Pancreas (tissue), 10 donors: Measurements from ENCODE around the gene RAD51B. TPM values are rescaled to one million over a fixed set of nuclear protein-coding genes. Genes with fewer than 3 reads are reported as not detected.
"Not testable (repeated sequence)": the region's sequence is repeated elsewhere in the genome, so short reads cannot be mapped to it uniquely, and the experiment has no call there.

Experiments
- ATAC-seq, 4 donors: fragments of 200-7000 bp; cut with Tn5 transposase; one replicate each; pipeline versions ENCODE4 v1.8.0 to v1.9.1; 2020; ENCODE audit warnings: mild to moderate bottlenecking in 4 of 4, moderate library complexity in 4 of 4
- DNase-seq, 6 donors: peaks; one replicate each; pipeline ENCODE4 v3.0.0-alpha.2; 2020
- FAIRE-seq: peaks from 2 replicates; lab custom pipeline; 2012; peaks lifted over from hg19 to GRCh38; lab: Jason Lieb, UNC
- H3K27ac ChIP-seq, 4 donors: fragments of 200-600 bp; sonication (generic); 1 replicate in 3 of 4; 2 replicates in 1 of 4; pipeline versions ENCODE4 v1.5.0 to v1.8.0; 2020
- H3K27me3 ChIP-seq, 4 donors: fragments of 200-600 bp; one replicate each; pipeline ENCODE4 v1.8.0; 2021
- H3K36me3 ChIP-seq, 3 donors: fragments of 200-600 bp; sonication (generic) in 1 of 3; one replicate each; pipeline versions ENCODE4 v1.5.0 to v1.8.0; 2020 to 2021
- H3K4me1 ChIP-seq, 3 donors: fragments of 200-600 bp; one replicate each; pipeline ENCODE4 v1.8.0; 2021
- H3K4me3 ChIP-seq, 4 donors: fragments of 200-600 bp; sonication (generic) in 2 of 4; one replicate each; pipeline versions ENCODE4 v1.5.0 to v1.8.0; 2020 to 2021
- H3K9me3 ChIP-seq, 4 donors: fragments of 200-600 bp; one replicate each; pipeline ENCODE4 v1.8.0; 2021
- CTCF ChIP-seq, 4 donors: fragments of 200-600 bp; sonication (generic) in 3 of 4; IDR thresholded peaks; one replicate each; pipeline versions ENCODE4 v1.5.0 to v1.8.0; 2021; ENCODE audit warnings: antibody characterized with exemption in 4 of 4
- WGBS, 2 donors: extraction: QIAGEN DNeasy Blood & Tissue Kit; methylation state at CpG; one replicate each; pipeline ENCODE4 v1.1.7; 2013; 5-methylcytosine and 5-hydroxymethylcytosine counted together
- intact Hi-C, 3 donors: fragments of 100-400 bp; cut with DNase I; formaldehyde crosslinking; loops; one replicate each; pipeline versions ENCODE4 v1.11.1 to v1.14.2; 2022
- polyA plus RNA-seq, 2 donors: library from polyadenylated mRNA; stranded (reverse); fragments of 200-250 nt; gene quantifications; one replicate each; pipeline ENCODE4 v1.2.3, GENCODE V29; 2013
- total RNA-seq, 6 donors: library from RNA; stranded (reverse); fragmentation: NEBNext Ultra II Directional in 4 of 6; extraction: Animal tissue kit (Norgen Biotek cat#: 25700) in 4 of 6; gene quantifications; one replicate each; pipeline versions ENCODE4 v1.2.1 to v1.2.4, GENCODE V29; 2021 to 2023
- donor health status: healthy with polysubstance abuse.
- donor health status: DM: no; HTN: no; CAD: no; lungs with moderate emphysema.
- donor health status: DM: no; HTN: no; CAD: no.
- donor health status: control.
- donor health status: control.
- donor health status: Bipolar disorder and iron deficiency.
- donor health status: DM: yes; HTN: yes; CAD: no.
- donor health status: DM: no; HTN: no; CAD: no.
- donor health status: DM: no; HTN: no; CAD: no.
- donor health status: DM: yes; HTN: yes; CAD: no.

RAD51B gene
- total and polyA plus RNA-seq, 8 donors = 1.1 to 17.3 (median 5.8) TPM

GRCh38 chr14:68301219-68301618 lies 481.6 kb downstream of the RAD51B start:
- H3K4me3 ChIP-seq = no peak overlapping the region
- WGBS, 2 donors = 21 to 35% methylated on average over 1 of the region's 1 CpG
- H3K27me3 ChIP-seq = no peaks in the 10 kb centered on the region
- H3K9me3 ChIP-seq = no peaks in the 10 kb centered on the region
- intact Hi-C loops = no loop called here
- H3K4me1 ChIP-seq = peaks cover 3 to 25% (median 21%) of the 10 kb centered on the region in 3 donors
- H3K27ac ChIP-seq = no peak overlapping the region
- ATAC-seq = no peak
- FAIRE-seq = no peak
- no peak for DNase-seq
- H3K36me3 ChIP-seq = no peaks in the 10 kb centered on the region
- TF ChIP-seq CTCF (IDR thresholded peaks at IDR 0.05) = no peak

GRCh38 chr14:68302938-68303337 lies 483.4 kb downstream of the RAD51B start:
- H3K4me1 ChIP-seq = peaks cover 18 to 26% (median 23%) of the 10 kb centered on the region in 3 donors
- intact Hi-C loops, ATAC-seq, H3K27ac ChIP-seq, H3K36me3 ChIP-seq, H3K27me3 ChIP-seq, H3K9me3 ChIP-seq, H3K4me3 ChIP-seq, DNase-seq, FAIRE-seq: not testable (repeated sequence)
- 97 to 100% methylated on average over 2 of the region's 2 CpGs for WGBS, 2 donors

- Histone ChIP-seq H3K27ac (peak overlapping the region in 2 of 4 donors; percentile 86), H3K4me3 (no peak overlapping the region), H3K4me1 (peaks cover 23 to 43% (median 42%) of the 10 kb centered on the region in 3 donors), H3K27me3 (no peaks in the 10 kb centered on the region), H3K36me3 (no peaks in the 10 kb centered on the region), H3K9me3 (no peaks in the 10 kb centered on the region)
- ATAC-seq (no peak), DNase-seq (no peak), FAIRE-seq (no peak)
- 80 to 85% methylated on average over 4 of the region's 4 CpGs for WGBS, 2 donors
- intact Hi-C loops = no loop called here
- no peak for TF ChIP-seq CTCF (IDR thresholded peaks at IDR 0.05)
These were observed 486.2 kb downstream of the RAD51B start for GRCh38 chr14:68305738-68306137.

GRCh38 chr14:68306265-68306933 lies 486.8 kb downstream of the RAD51B start:
- peak overlapping the region in 3 of 4 donors; percentile 57 to 86 (median 86) for H3K27ac ChIP-seq
- no peak for DNase-seq
- H3K4me1 ChIP-seq = peaks cover 23 to 43% (median 42%) of the 10 kb centered on the region in 3 donors
- no peak for TF ChIP-seq CTCF (IDR thresholded peaks at IDR 0.05)
- 35 to 44% methylated on average over 4 of the region's 4 CpGs for WGBS, 2 donors
- peak in 3 of 4 donors; percentile 7 to 26 (median 17) for ATAC-seq
- intact Hi-C loops = no loop called here
- no peak overlapping the region for H3K4me3 ChIP-seq
- no peaks in the 10 kb centered on the region for H3K27me3 ChIP-seq
- no peak for FAIRE-seq
- no peaks in the 10 kb centered on the region for H3K9me3 ChIP-seq
- no peaks in the 10 kb centered on the region for H3K36me3 ChIP-seq

GRCh38 chr14:68306934-68307789 lies 487.6 kb downstream of the RAD51B start:
- peak overlapping the region; percentile 38 to 86 (median 72) for H3K27ac ChIP-seq
- TF ChIP-seq CTCF (IDR thresholded peaks at IDR 0.05) = no peak
- H3K4me1 ChIP-seq = peaks cover 23 to 47% (median 42%) of the 10 kb centered on the region in 3 donors
- peak; percentile 75 for FAIRE-seq
- DNase-seq = peak in 5 of 6 donors; percentile 45 to 73 (median 67)
- no peaks in the 10 kb centered on the region for H3K27me3 ChIP-seq
- 22 to 27% methylated on average over 8 of the region's 8 CpGs for WGBS, 2 donors
- H3K36me3 ChIP-seq = no peaks in the 10 kb centered on the region
- H3K9me3 ChIP-seq = no peaks in the 10 kb centered on the region
- H3K4me3 ChIP-seq = no peak overlapping the region
- ATAC-seq = peak; percentile 77 to 90 (median 85)
- intact Hi-C loops = no loop called here
